Erythroblast (primary cell): ENCODE data around the gene OPCML.

ENCODE experiments used
- GATA1 ChIP-seq: IDR thresholded peaks from 2 replicates; pipeline ENCODE4 v1.6.1; 2011; ENCODE audit warnings: low read depth, mild to moderate bottlenecking, control low read depth, low read length, moderate library complexity
- POLR2A ChIP-seq: IDR thresholded peaks from 2 replicates; pipeline ENCODE4 v1.6.1; 2011; ENCODE audit warnings: mild to moderate bottlenecking, low read length

GRCh38 chr11:133579165-133580031 lies 47.1 kb upstream of the OPCML start:
- no peak for TF ChIP-seq POLR2A
- no peak for TF ChIP-seq GATA1
